Measurements from ENCODE around the gene SLC10A3. TPM values are rescaled to one million over a fixed set of nuclear protein-coding genes. Genes with fewer than 3 reads are reported as not detected.

The SLC10A3 gene
- total RNA-seq, 4 donors from 2014 or later: 8.2 to 18.3 (median 15.9) TPM

DNA sequence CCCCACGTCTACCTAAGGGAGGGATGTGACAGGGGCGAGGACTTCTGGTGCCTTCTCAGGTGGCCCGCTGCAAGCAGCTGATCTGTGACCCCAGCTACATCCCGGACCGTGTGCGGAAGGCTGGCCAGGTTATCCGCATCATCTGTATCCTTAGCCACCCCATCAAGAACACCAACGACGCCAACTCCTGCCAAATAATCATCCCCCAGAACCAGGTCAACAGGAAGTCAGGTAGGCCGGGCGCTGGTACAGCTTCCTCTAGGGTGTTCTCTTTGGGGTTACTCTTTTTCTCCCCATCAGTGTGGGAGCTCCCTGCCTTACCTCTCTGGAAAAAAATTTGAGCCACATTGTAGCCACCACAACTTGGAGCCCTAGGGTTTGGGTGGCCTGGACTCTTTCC lies 48.9 kb downstream of the SLC10A3 start:
- TF ChIP-seq, protein P1, sequence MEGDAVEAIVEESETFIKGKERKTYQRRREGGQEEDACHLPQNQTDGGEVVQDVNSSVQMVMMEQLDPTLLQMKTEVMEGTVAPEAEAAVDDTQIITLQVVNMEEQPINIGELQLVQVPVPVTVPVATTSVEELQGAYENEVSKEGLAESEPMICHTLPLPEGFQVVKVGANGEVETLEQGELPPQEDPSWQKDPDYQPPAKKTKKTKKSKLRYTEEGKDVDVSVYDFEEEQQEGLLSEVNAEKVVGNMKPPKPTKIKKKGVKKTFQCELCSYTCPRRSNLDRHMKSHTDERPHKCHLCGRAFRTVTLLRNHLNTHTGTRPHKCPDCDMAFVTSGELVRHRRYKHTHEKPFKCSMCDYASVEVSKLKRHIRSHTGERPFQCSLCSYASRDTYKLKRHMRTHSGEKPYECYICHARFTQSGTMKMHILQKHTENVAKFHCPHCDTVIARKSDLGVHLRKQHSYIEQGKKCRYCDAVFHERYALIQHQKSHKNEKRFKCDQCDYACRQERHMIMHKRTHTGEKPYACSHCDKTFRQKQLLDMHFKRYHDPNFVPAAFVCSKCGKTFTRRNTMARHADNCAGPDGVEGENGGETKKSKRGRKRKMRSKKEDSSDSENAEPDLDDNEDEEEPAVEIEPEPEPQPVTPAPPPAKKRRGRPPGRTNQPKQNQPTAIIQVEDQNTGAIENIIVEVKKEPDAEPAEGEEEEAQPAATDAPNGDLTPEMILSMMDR (IDR thresholded peaks at IDR 0.05; ENCODE audit: low read depth): no peak

DNA sequence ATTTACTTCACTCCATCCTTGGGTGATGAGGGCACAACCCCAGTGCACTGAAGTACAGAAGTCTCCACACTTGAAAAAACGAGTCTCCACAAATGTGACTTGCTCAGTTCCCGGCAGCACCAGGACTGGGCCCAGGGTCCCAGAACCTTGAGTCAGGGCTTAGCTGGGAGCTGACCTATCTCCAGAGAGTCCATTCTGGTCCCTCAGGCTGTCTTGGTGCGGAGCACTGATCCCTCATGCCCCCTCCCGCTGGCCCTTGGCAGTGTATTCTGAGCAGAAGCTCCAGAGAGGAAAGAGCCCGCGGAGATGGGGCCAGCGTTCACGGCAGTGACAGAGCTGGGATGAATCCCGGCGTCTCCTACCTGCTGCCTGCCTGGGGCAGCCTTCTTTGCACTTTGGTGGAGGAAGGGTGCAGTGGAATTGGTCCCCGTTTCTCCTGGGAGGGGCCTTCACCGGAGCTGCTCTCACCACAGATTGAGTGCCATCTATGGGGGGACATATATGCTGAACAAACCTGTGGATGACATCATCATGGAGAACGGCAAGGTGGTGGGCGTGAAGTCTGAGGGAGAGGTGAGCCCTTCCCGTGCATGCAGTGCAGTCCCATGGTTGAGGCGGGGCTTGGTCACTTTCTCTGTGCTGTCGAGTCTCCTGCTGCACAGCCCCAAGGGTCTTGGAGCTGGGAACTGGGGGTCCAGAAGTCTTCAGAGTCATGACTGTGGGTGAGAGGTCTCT lies 49.6 kb downstream of the SLC10A3 start:
- TF ChIP-seq, protein P1 (IDR thresholded peaks at IDR 0.05; ENCODE audit: low read depth): no peak

DNA sequence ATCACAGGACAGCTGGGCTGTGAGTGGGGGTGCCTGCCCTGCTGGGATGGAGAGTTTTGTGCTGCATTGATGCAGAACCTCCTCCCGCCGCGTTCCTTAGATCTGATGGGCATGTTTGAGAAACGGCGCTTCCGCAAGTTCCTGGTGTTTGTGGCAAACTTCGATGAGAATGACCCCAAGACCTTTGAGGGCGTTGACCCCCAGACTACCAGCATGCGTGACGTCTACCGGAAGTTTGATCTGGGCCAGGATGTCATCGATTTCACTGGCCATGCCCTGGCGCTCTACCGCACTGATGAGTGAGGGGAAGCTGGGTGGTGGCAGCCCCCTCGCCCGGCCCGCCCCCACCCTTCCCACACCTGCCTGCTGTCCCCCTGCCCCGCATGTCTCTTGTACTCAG lies 50.6 kb downstream of the SLC10A3 start:
- TF ChIP-seq, protein P1 (IDR thresholded peaks at IDR 0.05; ENCODE audit: low read depth): no peak

DNA sequence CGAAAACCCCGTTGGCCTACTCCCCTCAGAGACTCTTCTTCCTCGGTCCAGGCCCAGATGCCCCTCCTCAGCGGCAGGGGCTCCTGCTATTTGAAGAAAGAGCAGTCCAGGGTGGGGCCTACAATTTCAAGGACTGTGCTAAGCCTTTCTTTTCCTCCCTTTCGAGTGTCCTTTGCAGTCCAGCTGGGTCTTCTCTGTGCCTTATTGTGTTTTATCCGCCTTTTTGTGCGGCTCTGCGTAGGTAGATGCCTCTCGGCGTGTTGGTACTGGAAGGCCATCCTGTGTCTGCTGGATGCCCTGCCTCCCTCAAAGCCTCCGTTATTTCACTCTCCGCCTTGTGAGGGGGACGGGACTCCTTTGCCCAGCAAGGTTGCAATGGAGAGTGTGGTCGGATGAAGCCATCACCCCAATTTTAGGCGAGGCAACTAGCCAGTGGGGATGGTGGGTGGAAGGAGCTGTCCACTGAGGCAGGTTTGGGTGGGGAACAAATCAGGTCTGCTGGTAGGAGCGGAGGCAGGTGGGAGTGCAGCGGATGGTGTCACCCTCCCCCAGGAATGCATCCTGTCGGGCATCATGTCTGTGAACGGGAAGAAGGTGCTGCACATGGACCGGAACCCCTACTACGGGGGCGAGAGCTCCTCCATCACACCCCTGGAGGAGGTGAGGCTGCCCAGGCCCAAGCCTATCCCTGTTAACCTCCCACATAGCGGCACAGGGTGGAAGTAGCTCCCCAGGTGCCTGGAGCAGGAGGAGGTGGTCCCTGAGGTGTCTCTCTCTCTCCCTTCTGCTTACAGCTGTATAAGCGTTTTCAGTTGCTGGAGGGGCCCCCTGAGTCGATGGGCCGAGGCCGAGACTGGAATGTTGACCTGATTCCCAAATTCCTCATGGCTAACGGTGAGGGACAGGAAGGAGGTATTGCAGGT lies 52.2 kb downstream of the SLC10A3 start:
- TF ChIP-seq, protein P1 (IDR thresholded peaks at IDR 0.05; ENCODE audit: low read depth): no peak

Small RNA genes lying within 50 kb of the gene (small RNA-seq; reads per million reads assigned to genes)
- gene MIR6858 (0.36 reads per million), gene RN7SL697P (not detected)

Other genes with a start within 250 kb of the SLC10A3 start
- not detected for gene OPN1MW3, start 233.0 kb downstream of the SLC10A3 start, total RNA-seq
- not detected for gene TEX28, start 195.5 kb downstream of the SLC10A3 start, total RNA-seq
- under 1 TPM in 2 of 4 donors, not detected in 2; 0.34 to 0.66 TPM for gene TKTL1, start 194.8 kb downstream of the SLC10A3 start, total RNA-seq
- 1,000 to 10,000 TPM in 1 of 4 donors, 100 to 1,000 TPM in 3; 462 to 1,045 (median 723) TPM for gene FLNA, start 116.0 kb downstream of the SLC10A3 start, total RNA-seq
- gene EMD, start 111.3 kb downstream of the SLC10A3 start, total RNA-seq: 10 to 100 TPM; 27.6 to 37.9 (median 30.2) TPM
- 1,000 to 10,000 TPM; 3,672 to 6,817 (median 5,466) TPM for gene RPL10, start 92.3 kb downstream of the SLC10A3 start, total RNA-seq
- gene DNASE1L1, start 81.4 kb downstream of the SLC10A3 start, total RNA-seq: 10 to 100 TPM; 22.2 to 42.8 (median 38.0) TPM
- gene TAFAZZIN, start 79.1 kb downstream of the SLC10A3 start, total RNA-seq: 100 to 1,000 TPM in 1 of 4 donors, 10 to 100 TPM in 3; 23.5 to 102 (median 40.7) TPM
- 10 to 100 TPM; 33.6 to 94.5 (median 43.9) TPM for gene ATP6AP1, start 62.0 kb downstream of the SLC10A3 start, total RNA-seq
- gene GDI1, start 53.5 kb downstream of the SLC10A3 start, total RNA-seq: 10 to 100 TPM; 45.3 to 89.7 (median 61.6) TPM
- 100 to 1,000 TPM in 2 of 4 donors, 10 to 100 TPM in 2; 37.3 to 104 (median 78.3) TPM for gene FAM50A, start 46.5 kb downstream of the SLC10A3 start, total RNA-seq
- 10 to 100 TPM in 3 of 4 donors, 1 to 10 TPM in 1; 5.6 to 17.9 (median 11.6) TPM for gene PLXNA3, start 32.3 kb downstream of the SLC10A3 start, total RNA-seq
- 10 to 100 TPM in 3 of 4 donors, 1 to 10 TPM in 1; 5.7 to 17.0 (median 14.9) TPM for gene LAGE3, start 11.3 kb downstream of the SLC10A3 start, total RNA-seq
- gene UBL4A, start 4.0 kb downstream of the SLC10A3 start, total RNA-seq: 10 to 100 TPM; 26.7 to 32.6 (median 30.1) TPM
- 10 to 100 TPM; 10.1 to 49.7 (median 38.3) TPM for gene FAM3A, start 25.6 kb upstream of the SLC10A3 start, total RNA-seq
- 10 to 100 TPM; 37.2 to 90.6 (median 46.5) TPM for gene G6PD, start 56.2 kb upstream of the SLC10A3 start, total RNA-seq
- gene IKBKG, start 57.0 kb upstream of the SLC10A3 start, total RNA-seq: 10 to 100 TPM in 2 of 4 donors, 1 to 10 TPM in 2; 8.5 to 19.0 (median 11.4) TPM
- gene CTAG1A, start 94.5 kb upstream of the SLC10A3 start, total RNA-seq: not detected
- not detected for gene CTAG1B, start 128.7 kb upstream of the SLC10A3 start, total RNA-seq
- not detected for gene CTAG2, start 162.9 kb upstream of the SLC10A3 start, total RNA-seq